NCI-H460 (cell line): ENCODE measurements around the gene CYTH3. TPM values are rescaled to one million over a fixed set of nuclear protein-coding genes. Genes with fewer than 3 reads are reported as not detected.

Experiments
- DNase-seq: peaks from one replicate; pipeline ENCODE4 v3.0.0-alpha.2; 2016; ENCODE audit warnings: low read depth; ENCODE audit errors: extremely low read depth
- total RNA-seq: library from RNA; depleted of rRNA; stranded (reverse); fragments of >200 nt; shearing (Covaris generic); gene quantifications from 2 replicates; pipeline ENCODE4 v1.2.3, GENCODE V29; 2014

The CYTH3 gene
- total RNA-seq, 1 experiment from 2014 or later = 12.1 TPM

GRCh38 chr7:6283391-6284054 is 11.1 kb upstream of the CYTH3 start:
- peak; percentile 36 for DNase-seq

DNA sequence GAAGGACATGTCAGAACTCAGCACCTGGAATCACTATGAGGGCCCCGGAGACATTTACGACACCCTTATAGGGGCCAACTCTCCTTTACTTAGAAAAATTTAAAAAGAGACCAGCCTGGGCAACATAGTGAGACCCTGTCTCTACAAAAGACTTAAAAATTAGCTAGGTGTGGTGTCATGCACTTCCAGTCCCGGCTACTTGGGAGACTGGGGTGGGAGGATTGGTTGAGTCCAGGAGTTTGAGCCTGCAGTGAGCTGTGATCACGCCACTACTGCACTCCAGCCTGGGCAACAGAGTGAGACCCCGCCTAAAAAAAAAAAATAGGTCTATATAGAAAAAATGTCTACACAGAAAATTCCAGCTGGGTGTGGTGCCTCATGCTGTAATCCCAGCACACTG is 7.5 kb upstream of the CYTH3 start:
- DNase-seq = no peak

DNA sequence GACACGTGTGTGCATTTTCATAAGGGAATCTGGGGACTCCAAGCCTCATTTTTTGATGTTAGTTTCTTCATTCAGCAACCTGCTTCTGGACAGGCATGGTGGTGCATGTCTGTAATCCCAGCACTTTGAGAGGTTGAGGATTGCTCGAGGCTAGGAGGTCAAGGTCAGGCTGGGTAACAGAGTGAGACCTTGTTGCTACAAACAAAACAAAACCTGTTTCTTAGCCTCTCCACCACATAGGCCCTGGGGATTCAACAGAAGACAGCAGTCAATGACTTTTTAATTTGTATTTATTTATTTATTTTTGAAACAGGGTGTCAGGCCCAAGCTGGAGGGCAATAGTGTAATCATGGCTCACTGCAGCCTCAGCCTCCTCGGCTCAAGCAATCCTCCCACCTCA is 6.9 kb upstream of the CYTH3 start:
- DNase-seq = no peak

DNA sequence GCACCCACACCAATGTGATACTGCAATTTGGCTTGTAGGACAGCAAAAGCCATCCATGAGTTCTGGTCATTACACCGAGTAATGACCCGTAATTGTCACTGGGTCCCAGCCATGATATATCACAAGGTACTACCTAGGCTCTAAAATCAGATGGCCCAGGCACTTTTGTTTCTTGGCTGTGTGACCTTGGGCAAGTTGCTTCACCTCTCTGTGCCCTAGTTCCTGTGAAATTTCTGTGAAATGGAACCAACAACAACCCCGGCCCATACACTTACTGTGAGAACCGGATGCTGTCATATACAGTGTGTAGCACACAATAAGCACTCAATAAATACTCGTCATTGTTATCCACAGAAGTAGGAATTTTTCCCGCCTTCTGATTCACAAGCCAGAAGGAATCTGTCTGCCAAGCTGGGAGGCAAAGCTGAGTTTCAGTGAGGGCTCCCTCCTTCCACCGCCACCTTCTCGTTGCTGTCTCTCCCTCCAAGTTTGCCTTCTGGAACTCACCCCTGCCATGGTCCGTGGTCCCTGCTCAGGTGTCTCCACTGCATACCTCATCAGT is 6.4 kb upstream of the CYTH3 start:
- DNase-seq = no peak

DNA sequence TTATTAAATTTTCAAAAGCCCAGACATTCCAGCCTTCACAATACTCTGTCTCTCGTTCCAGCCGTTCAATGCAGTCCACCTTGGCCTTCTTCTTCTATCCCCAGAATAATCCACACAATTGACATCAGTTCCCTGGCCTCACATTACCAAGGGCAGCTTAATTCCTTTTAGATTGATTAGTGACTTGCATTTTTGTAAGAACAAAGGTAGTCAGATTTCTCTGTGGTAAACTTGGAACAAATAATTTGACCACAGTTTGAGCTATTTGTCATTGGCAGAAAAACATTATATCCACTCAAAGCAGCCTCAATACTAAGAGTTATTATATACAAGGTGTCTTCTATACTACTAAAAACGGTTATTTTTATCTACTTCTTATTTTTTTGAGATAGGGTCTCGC is 5.1 kb upstream of the CYTH3 start:
- DNase-seq = no peak

- no peak for DNase-seq
These were observed 4.5 kb upstream of the CYTH3 start for GRCh38 chr7:6276911-6277408.

DNA sequence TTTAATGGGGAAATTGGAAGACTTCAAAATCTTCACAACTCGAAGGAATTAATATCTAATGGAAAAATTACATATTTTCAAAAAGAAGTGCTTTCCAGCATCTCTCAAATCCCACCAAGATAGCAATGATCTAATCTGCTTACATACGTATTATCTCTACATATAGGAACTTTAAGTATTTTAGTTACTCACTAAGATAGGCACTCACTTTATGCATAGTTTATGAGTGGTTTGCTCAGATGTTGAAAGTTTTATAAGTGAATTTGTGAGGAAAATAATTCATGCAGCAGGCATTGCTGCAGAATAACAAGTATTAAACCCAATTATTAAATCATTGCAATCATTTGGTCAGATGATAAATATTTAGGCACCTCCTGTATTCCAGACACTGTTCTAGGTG is 2.3 kb upstream of the CYTH3 start:
- DNase-seq = no peak

GRCh38 chr7:6273917-6274630 is 1.6 kb upstream of the CYTH3 start:
- DNase-seq = no peak

DNA sequence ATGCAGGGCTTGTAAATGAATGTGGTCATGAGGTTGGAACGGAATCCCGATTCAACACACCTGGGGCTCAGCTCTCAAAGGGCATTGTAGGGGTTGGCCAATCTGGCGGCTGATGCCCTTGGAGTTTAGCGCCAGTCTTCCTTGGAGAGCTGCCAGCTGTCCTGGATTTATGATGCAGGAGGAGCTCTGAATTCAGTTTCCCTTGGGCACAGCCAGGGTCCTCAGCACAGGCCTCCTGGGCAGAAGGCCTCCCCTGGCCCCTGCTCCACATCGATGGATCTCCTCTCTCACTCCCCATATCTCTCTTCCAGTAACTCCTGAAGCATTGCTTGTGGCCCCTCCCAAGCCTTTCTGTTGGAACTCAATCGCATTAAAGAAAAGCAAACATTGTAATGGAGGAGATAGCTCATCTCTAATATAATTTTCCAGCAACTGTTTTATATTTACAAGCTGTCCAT is 985 bp upstream of the CYTH3 start:
- DNase-seq = no peak

DNA sequence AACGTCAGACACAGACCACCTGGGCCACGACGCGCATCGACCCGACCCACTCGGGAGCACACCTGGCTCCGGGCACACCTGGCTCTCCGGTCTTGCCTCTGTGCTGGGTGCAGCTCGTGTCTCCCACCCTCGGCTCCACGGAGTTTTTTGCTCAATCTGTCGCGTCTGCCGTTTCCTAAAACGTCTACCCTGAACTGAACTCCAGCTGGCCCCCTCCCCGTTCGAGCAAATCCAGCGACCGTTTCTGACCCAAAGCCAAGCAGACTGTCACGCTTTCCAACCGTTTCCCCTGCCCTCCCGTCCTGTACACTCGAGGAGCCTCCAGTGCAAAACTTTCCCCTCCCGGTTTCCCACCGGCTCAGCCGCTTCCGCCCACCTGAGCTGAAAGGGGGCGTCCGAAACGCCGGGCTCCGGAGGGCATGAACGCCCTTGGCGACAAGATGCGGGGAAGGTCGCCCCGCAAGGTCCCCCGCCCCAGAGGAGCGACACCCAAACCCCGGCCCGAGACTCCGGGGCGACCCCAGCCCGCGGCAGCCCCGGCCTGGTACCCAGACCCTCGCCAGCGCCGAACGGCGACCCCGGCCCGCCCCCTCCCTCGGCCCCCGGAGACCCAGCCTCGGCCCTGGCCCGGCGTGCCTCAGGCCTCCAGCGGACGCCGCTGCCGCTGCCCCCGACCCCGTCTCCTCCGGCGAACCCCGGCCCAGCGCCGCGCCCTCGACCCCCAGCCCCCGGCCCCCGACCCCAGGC is 557 bp downstream of the CYTH3 start:
- DNase-seq = no peak

DNA sequence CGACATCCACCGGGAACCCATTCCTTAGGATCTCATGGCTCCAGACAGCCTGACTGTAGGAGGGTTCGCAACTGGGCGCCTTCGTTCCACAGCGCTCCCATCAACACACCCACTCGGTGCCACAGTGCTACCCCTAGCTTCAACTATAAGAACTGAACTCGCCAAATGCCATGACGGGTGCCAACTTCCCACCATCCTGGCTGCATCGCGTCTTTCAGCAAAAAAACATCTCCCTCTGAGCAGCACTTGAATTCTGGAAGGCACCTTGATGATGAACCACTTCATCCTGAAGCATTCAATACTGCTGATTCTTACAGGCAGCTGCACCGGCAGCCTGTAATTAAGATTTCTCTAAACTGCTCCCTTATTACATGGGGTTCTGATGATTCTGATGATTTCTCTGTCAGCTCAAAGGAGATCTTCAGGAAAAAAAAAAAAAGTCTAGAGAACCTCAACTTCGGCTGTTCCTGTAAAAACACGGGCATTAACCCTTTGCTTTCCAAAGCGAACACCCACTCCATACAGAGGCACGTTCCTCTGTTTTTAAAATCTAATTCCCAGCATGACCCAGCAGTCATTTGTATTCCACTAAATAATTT is 1.3 kb downstream of the CYTH3 start:
- peak; percentile 55 for DNase-seq

- no peak for DNase-seq
These were observed 2.9 kb downstream of the CYTH3 start for GRCh38 chr7:6269527-6269926.

GRCh38 chr7:6268907-6269306 is 3.5 kb downstream of the CYTH3 start:
- no peak for DNase-seq

DNA sequence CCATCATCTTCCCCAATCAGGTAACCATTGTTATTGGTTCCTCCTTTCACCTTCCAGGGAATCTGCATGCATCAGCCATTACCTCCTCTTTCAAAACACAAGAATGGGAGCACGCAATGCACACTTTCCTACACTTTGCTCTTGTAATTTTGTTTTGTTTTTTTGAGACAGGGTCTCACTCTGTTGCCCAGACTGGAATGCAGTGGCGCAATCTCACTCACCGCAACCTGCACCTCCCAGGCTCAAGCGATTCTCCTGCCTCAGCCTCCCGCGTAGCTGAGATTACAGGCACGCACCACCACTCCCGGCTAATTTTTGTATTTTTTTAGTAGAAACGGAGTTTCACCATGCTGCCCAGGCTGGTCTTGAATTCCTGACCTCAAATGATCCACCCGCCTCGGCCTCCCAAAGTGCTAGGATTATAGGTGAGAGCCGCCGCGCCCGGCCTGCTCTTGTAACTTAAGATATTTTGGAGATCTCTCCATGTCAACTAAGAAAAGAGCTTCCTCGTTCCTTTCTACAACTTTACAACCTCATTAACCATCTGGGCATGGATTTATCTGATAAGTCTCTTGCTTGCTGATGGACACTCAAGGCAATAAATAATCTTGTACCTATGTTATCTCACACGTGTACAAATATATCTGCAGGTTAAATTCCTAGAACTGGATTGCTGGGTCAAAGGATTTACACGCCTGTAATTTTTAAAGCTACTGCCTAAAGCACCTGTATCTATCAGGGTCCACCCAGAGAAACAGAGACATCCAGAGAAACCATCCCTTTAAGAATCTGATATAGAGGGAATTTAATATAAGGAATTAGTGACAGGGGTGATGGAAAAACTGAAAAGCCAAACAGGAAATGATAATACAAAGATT is 4.2 kb downstream of the CYTH3 start:
- no peak for DNase-seq

GRCh38 chr7:6266699-6267098 is 5.7 kb downstream of the CYTH3 start:
- no peak for DNase-seq

DNA sequence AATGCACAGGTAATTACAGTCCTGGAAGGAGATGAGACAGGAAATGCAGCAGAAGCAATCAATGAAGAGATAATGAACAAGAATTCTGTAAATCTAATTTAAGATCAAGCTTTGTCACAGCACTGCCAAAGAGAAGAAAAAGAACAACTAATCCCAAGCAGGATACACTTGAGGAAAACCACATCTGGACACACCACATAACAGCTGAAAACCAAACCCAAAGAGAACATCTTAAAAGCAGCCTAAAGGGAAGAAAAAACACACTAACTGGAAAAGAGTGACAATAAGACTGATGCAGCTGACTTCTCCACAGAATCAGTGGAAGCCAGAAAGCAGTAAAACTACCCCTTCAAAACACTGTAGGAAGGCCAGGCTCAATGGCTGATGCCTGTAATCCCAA is 10.2 kb downstream of the CYTH3 start:
- DNase-seq = no peak

GRCh38 chr7:6261699-6262098 is 10.7 kb downstream of the CYTH3 start:
- DNase-seq = no peak

DNA sequence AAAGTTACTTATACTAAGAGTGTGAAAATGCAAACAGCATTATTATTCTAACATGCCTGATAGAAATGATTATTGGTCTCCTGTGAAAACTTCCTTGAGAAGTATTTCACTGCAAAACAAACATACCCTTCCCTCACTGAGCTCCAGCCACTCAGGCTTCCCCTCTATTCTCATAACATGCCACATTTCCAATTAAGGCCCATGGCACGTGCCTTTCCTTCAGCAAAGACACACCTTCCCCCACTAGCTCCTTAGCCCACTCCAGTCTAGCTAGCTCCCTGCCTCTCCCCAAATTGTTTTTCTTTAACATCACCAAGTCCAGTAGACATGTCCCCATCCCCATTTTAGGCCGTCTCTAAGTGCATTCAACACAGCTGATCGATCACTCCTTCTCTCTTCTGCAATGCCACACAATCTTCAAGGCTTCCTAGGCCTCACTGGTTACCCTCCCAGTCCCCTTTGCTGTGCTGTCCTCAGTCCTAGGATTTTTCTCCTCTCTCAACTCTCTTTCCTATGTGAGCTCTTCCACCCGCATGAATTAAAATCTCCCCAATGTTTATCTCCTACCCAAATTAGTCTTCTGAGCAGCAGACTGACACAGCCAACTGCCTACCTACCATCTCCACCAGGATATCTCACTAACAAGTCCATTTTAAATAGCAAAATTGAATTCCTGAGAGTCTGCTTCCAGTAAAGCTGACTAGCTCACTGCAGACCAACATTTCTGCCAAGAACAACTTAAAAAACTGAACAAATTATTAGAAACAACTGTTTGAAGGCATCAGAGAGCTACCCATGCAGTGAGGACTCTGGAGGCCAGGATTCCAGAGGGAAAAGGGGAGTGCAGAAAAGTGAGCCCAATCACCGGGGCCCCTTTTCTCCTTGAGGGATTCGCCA is 11.9 kb downstream of the CYTH3 start:
- DNase-seq = no peak

DNA sequence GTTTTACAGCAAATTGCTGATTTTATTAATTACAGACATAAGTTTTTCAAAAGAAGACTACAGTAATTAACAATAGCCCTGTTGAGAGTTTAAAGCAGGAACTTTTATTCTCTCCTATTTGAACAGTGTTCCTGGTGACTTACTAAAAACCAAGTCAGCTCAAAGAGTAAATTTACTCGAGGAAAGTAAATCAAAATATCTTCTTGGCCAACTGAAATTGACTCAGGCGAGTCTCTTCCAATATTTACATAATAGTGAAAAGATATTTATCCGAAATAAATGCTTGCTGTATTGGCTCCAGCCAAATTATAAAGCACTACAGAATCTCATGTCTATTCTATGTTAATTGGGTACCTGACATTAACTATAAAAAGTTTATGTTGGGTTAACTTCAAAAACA is 13.2 kb downstream of the CYTH3 start:
- DNase-seq = no peak
